ENCODE measurements around the gene KPNA3.

DNA sequence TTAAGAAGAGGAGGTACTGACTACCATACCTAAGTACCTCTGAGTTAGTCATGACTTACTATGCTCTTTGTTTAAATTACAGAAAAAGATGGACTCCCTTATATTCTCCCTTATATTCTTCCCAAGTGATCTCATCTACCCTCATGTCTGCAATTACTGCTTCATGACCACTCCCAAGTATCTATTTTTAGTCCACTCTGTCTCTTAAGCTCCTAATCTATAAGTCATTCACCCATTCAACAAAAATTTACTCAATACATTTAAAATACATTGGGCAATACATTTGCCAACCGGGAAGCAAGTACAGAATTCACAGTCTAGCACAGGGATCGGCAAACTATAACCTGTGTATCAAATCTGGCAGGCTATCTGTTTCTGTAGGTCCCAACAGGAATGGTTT, 42.6 kb downstream of the KPNA3 start:
- TF ChIP-seq, protein P1, sequence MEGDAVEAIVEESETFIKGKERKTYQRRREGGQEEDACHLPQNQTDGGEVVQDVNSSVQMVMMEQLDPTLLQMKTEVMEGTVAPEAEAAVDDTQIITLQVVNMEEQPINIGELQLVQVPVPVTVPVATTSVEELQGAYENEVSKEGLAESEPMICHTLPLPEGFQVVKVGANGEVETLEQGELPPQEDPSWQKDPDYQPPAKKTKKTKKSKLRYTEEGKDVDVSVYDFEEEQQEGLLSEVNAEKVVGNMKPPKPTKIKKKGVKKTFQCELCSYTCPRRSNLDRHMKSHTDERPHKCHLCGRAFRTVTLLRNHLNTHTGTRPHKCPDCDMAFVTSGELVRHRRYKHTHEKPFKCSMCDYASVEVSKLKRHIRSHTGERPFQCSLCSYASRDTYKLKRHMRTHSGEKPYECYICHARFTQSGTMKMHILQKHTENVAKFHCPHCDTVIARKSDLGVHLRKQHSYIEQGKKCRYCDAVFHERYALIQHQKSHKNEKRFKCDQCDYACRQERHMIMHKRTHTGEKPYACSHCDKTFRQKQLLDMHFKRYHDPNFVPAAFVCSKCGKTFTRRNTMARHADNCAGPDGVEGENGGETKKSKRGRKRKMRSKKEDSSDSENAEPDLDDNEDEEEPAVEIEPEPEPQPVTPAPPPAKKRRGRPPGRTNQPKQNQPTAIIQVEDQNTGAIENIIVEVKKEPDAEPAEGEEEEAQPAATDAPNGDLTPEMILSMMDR (IDR thresholded peaks at IDR 0.05): no peak
- TF ChIP-seq ZFX (IDR thresholded peaks at IDR 0.05; ENCODE audit: borderline replicate concordance): no peak

All from 22Rv1 (cell line).